Mononuclear cell (primary cell): ENCODE measurements around the gene MESD. TPM values are rescaled to one million over a fixed set of nuclear protein-coding genes. Genes with fewer than 3 reads are reported as not detected.

Experiments used
- H3K27me3 ChIP-seq: 2 replicates; pipeline ENCODE4 v1.6.0; 2011; ENCODE audit warnings: low read length, control low read depth; ENCODE audit not compliant: insufficient read depth
- H3K4me1 ChIP-seq: 2 replicates; pipeline ENCODE4 v1.5.1; 2011; ENCODE audit warnings: mild to moderate bottlenecking, low read length, control low read depth; ENCODE audit not compliant: insufficient read depth
- H3K4me3 ChIP-seq: 2 replicates; pipeline ENCODE4 v1.5.1; 2011; ENCODE audit warnings: mild to moderate bottlenecking, low read length, moderate library complexity
- H3K9me3 ChIP-seq: 2 replicates; pipeline ENCODE4 v1.5.1; 2011; ENCODE audit warnings: low read depth, mild to moderate bottlenecking, control low read depth, low read length
- total RNA-seq: library from RNA; depleted of rRNA; stranded (reverse); fragments of >200 nt; gene quantifications from one replicate; pipeline ENCODE4 v1.2.3, GENCODE V29; 2012

MESD gene
- total RNA-seq, 1 donor, result 8.6 TPM

- Histone ChIP-seq H3K4me1 (peaks cover 37% of the 10 kb centered on the region), H3K4me3 (no peak overlapping the region), H3K27me3 (no peaks in the 10 kb centered on the region), H3K9me3 (no peaks in the 10 kb centered on the region)
Measured at GRCh38 chr15:81023483-81024264, 34.1 kb upstream of the MESD start.

GRCh38 chr15:81021321-81021720, 31.7 kb upstream of the MESD start:
- H3K4me3 ChIP-seq, result no peak overlapping the region
- H3K4me1 ChIP-seq, result peaks cover 37% of the 10 kb centered on the region
- H3K27me3 ChIP-seq, result no peaks in the 10 kb centered on the region
- H3K9me3 ChIP-seq, result no peaks in the 10 kb centered on the region

DNA sequence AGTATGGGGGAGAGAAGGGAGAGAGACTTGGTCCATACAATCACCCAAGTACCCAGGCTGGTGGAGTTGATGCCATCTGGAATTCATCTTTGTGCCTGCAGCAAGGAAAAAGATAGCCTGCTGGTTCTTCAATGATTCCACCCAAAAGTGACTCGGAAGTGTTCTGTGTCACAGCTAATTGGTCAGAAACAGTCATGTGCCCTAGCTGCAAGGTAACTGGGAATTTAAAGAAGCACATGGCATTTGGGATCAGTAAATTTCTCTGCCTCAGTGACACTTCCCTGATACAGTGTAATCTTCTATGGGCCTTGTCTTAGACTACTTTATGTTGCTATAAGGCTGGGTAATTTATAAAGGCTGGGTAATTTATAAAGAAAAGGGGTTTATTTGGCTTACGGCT, 28.6 kb upstream of the MESD start:
- Histone ChIP-seq H3K4me3 (no peak overlapping the region), H3K9me3 (no peaks in the 10 kb centered on the region), H3K27me3 (no peaks in the 10 kb centered on the region), H3K4me1 (peaks cover 9% of the 10 kb centered on the region)

- Histone ChIP-seq H3K9me3 (no peaks in the 10 kb centered on the region), H3K4me1 (no peaks in the 10 kb centered on the region)
Measured at GRCh38 chr15:81016489-81017068, 27.0 kb upstream of the MESD start.

GRCh38 chr15:81015621-81016488, 26.2 kb upstream of the MESD start:
- Histone ChIP-seq H3K9me3 (no peaks in the 10 kb centered on the region), H3K4me1 (no peaks in the 10 kb centered on the region), H3K4me3 (no peak overlapping the region), H3K27me3 (no peaks in the 10 kb centered on the region)

More at GRCh38 chr15:81016489-81017068, 27.0 kb upstream of the MESD start:
- Histone ChIP-seq H3K27me3 (no peaks in the 10 kb centered on the region), H3K4me3 (no peak overlapping the region)

- Histone ChIP-seq H3K4me1 (no peaks in the 10 kb centered on the region), H3K4me3 (no peak overlapping the region), H3K27me3 (no peaks in the 10 kb centered on the region), H3K9me3 (no peaks in the 10 kb centered on the region)
Measured at GRCh38 chr15:81014446-81015093, 25.0 kb upstream of the MESD start.

GRCh38 chr15:81013396-81013929, 23.8 kb upstream of the MESD start:
- no peaks in the 10 kb centered on the region for H3K4me1 ChIP-seq

GRCh38 chr15:81012588-81012987, 23.0 kb upstream of the MESD start:
- Histone ChIP-seq H3K9me3 (no peaks in the 10 kb centered on the region), H3K4me1 (peaks cover under 1% of the 10 kb centered on the region), H3K4me3 (no peak overlapping the region), H3K27me3 (no peaks in the 10 kb centered on the region)

More at GRCh38 chr15:81013396-81013929, 23.8 kb upstream of the MESD start:
- Histone ChIP-seq H3K9me3 (no peaks in the 10 kb centered on the region), H3K27me3 (no peaks in the 10 kb centered on the region), H3K4me3 (no peak overlapping the region)

DNA sequence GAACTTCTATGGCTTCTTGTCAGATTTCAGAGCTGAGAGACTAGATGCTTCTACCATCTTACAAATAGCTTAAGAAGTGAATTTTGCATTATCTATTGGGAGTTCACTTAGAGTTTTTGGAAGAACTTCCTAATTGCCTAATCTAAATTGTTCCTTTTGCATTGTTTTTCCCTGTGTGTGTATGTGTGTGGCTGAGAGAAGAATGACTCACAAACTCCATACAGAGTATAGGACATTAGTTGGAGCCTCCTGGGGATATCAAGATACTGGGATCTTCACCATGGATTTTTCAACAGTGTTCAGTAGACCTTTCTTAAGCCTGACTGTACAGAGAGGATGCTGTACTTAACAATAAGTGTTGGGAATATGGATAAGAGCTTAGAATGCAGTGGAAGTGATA, 22.0 kb upstream of the MESD start:
- no peaks in the 10 kb centered on the region for H3K9me3 ChIP-seq
- peaks cover 2% of the 10 kb centered on the region for H3K4me1 ChIP-seq
- no peaks in the 10 kb centered on the region for H3K27me3 ChIP-seq
- no peak overlapping the region for H3K4me3 ChIP-seq

DNA sequence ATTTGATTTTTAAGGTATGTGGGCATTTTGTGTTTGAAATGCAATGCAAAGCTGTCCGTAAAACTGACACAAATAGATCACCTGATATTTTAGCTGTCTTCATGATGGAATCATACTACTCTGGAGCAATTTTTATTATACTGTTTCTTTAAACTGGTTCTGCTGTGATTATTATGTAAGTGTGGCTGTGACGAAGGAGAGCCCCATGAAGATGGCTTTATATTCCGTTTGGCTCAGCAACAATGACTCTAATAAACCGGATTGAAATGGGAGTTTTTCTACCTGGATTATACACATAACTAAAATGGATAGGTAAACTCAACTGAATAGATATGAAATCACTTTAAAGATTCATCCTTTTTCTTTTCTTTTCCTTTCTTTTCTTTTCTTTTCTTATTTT, 20.5 kb upstream of the MESD start:
- Histone ChIP-seq H3K4me1 (peaks cover 2% of the 10 kb centered on the region), H3K4me3 (no peak overlapping the region), H3K27me3 (no peaks in the 10 kb centered on the region), H3K9me3 (no peaks in the 10 kb centered on the region)

DNA sequence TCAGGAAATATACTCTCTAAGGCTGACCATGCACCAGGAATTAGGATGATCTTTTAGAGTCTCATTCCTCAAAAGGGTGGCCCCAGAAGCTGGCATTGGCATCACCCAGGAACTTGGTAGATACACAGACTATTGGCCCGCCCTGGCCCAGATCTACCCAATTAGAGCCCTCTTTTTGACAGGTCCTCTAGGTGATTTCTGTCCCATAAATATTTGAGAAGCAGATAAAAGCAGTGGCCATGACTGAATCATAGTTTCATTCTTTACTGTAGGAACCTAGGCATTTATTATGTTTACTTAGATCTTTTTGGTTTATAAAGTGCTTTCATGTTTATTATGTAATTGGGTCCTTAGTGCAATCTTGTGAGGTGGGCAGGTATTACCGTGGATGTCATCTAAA, 18.7 kb upstream of the MESD start:
- Histone ChIP-seq H3K9me3 (no peaks in the 10 kb centered on the region), H3K4me3 (no peak overlapping the region), H3K4me1 (peaks cover 12% of the 10 kb centered on the region), H3K27me3 (no peaks in the 10 kb centered on the region)

- Histone ChIP-seq H3K9me3 (no peaks in the 10 kb centered on the region), H3K4me1 (peaks cover 19% of the 10 kb centered on the region), H3K4me3 (no peak overlapping the region), H3K27me3 (no peaks in the 10 kb centered on the region)
Measured at GRCh38 chr15:81007428-81008064, 17.9 kb upstream of the MESD start.

- Histone ChIP-seq H3K9me3 (no peaks in the 10 kb centered on the region), H3K27me3 (no peaks in the 10 kb centered on the region), H3K4me3 (no peak overlapping the region), H3K4me1 (peaks cover 26% of the 10 kb centered on the region)
Measured at GRCh38 chr15:81006124-81006523, 16.5 kb upstream of the MESD start.

DNA sequence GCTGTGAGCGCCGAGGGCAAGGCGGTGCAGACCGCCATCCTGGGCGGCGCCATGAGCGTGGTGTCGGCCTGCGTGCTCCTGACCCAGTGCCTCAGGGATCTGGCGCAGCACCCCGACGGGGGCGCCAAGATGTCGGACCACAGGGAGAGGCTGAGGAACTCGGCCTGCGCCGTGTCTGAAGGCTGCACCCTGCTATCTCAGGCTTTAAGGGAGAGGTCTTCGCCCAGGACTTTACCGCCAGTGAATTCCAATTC, 13.4 kb upstream of the MESD start:
- Histone ChIP-seq H3K4me1 (peaks cover 39% of the 10 kb centered on the region), H3K27me3 (no peaks in the 10 kb centered on the region), H3K4me3 (no peak overlapping the region), H3K9me3 (no peaks in the 10 kb centered on the region)
